ENCODE measurements around the gene OR5A1.

OR5A1 gene

DNA sequence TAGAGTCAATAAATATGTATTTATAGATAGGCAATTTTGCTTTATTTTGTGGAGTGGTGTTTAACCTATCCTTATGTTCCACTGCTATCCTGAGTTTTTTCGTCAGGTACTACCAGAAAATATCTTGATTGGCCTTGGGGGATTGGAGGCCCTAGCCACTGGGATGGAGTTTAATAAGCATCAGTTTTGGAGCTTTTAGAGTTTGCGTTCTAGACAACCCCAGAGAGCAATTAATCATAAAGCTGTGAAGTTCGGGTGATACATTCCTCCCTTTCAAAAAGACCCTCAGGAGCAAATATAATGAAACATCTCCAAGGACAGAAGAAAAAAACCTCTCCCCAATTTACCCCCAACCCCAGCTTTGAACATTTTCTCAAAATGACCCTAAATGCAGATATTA is at the start of gene OR5A1:
Gene OR5A1, plus strand, starts transcription at position 301 of the 400 bp plus-strand sequence. CDS start 6,700 bp downstream, outside the sequence.
- Histone ChIP-seq H3K4me1 (no peaks in the 10 kb centered on the region), H3K36me3 (ENCODE audit: control insufficient read depth, insufficient read depth, low read length) (no peaks in the 10 kb centered on the region), H3K9ac (no peak within 1 kb of the TSS), H3K4me2 (ENCODE audit: low read length) (no peak within 1 kb of the TSS), H3K4me3 (ENCODE audit: low read depth, low read length) (no peak within 1 kb of the TSS), H3K79me2 (no peaks in the 10 kb centered on the region), H3K27ac (no peak within 1 kb of the TSS), H2AFZ (no peak within 1 kb of the TSS), H3K9me3 (ENCODE audit: control insufficient read depth, low read length) (no peaks in the 10 kb centered on the region), H3K27me3 (ENCODE audit: control insufficient read depth, insufficient read depth, low read length) (no peaks in the 10 kb centered on the region)
- TF ChIP-seq, protein P1, sequence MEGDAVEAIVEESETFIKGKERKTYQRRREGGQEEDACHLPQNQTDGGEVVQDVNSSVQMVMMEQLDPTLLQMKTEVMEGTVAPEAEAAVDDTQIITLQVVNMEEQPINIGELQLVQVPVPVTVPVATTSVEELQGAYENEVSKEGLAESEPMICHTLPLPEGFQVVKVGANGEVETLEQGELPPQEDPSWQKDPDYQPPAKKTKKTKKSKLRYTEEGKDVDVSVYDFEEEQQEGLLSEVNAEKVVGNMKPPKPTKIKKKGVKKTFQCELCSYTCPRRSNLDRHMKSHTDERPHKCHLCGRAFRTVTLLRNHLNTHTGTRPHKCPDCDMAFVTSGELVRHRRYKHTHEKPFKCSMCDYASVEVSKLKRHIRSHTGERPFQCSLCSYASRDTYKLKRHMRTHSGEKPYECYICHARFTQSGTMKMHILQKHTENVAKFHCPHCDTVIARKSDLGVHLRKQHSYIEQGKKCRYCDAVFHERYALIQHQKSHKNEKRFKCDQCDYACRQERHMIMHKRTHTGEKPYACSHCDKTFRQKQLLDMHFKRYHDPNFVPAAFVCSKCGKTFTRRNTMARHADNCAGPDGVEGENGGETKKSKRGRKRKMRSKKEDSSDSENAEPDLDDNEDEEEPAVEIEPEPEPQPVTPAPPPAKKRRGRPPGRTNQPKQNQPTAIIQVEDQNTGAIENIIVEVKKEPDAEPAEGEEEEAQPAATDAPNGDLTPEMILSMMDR (IDR thresholded peaks at IDR 0.05), result no peak

DNA sequence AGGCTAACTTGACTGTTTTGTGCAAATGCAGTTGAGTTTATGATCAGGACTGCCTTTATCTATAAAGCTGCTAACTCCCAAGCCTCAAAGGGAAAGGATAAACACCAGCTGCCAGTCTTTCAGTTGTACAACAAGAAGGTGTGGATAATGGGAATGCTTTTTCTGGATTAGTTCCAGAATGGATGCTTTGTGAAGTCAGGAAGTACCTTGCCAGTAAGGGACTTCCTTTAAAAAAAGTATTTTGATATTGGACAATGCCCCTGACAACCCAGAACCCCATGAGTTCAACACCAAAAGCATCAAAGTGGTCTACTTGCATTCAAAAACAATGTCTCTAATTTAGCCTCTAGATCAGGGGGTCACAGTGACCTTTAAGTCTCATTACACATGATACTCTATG is 42.1 kb upstream of the OR5A1 start:
- Histone ChIP-seq H3K27ac (no peak overlapping the region), H3K27me3 (ENCODE audit: control insufficient read depth, insufficient read depth, low read length) (no peaks in the 10 kb centered on the region), H3K4me1 (no peaks in the 10 kb centered on the region), H2AFZ (no peak overlapping the region), H3K4me3 (ENCODE audit: low read depth, low read length) (no peak overlapping the region), H3K9ac (no peak overlapping the region), H3K4me2 (ENCODE audit: low read length) (no peak overlapping the region), H3K9me3 (ENCODE audit: control insufficient read depth, low read length) (no peaks in the 10 kb centered on the region), H3K79me2 (no peaks in the 10 kb centered on the region), H3K36me3 (ENCODE audit: control insufficient read depth, insufficient read depth, low read length) (no peaks in the 10 kb centered on the region)
- TF ChIP-seq, protein P1 (IDR thresholded peaks at IDR 0.05), result no peak

DNA sequence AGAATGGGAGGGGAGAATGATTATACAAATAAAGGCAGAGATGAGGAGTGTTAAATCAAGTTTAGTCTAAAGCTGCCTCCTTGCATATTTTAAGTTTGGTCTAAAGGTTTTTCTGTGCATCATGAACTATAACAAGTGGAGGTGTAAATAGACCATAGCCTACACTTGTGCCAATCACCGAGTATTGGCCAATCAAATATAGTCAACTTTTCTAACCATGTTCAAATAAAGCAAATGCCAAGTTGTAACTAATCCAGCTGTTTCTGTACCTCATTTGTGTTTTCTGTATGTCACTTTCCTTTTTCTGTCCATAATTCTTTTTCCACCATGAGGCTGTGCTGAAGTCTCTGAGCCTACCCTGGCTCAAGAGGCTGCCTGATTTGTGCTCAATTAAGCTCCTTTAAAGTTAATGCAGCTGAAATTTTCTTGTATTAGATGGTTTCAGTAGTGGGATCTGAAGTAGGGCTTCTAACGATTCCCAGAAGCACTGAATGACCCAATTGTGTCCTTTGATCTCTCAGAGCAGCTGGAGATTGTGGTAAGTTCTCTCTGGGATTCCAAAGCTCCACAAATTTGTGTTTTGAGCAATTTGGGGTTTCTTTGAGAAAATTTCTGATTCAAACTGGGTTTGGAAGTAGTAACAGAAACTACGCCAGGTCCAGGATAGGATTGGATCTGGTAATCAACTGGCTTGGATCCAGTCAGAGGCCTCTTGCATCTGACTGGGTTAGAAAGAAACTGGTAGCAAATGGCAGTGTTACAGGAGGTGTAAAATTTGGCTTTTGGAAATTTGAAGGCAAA is 35.6 kb upstream of the OR5A1 start:
- Histone ChIP-seq H3K4me2 (ENCODE audit: low read length) (no peak overlapping the region), H3K36me3 (ENCODE audit: control insufficient read depth, insufficient read depth, low read length) (no peaks in the 10 kb centered on the region), H2AFZ (no peak overlapping the region), H3K9ac (no peak overlapping the region), H3K4me1 (no peaks in the 10 kb centered on the region), H3K4me3 (ENCODE audit: low read depth, low read length) (no peak overlapping the region), H3K27me3 (ENCODE audit: control insufficient read depth, insufficient read depth, low read length) (no peaks in the 10 kb centered on the region), H3K9me3 (ENCODE audit: control insufficient read depth, low read length) (no peaks in the 10 kb centered on the region), H3K79me2 (no peaks in the 10 kb centered on the region), H3K27ac (no peak overlapping the region)
- TF ChIP-seq, protein P1 (IDR thresholded peaks at IDR 0.05), result no peak

DNA sequence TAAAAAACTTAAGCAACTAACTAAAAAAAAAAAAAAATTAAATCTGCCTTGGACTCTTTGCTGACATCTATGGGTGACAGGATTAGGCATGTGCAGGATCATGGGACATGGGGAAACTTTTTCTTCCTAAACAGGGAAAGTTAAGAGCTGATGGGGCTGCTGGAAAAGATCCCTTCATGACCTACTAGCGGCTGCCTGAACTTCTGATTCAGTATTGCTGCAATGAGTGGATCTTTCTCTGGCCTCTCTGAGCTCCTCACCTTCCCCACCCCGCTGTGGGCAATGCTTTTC is 35.1 kb upstream of the OR5A1 start:
- Histone ChIP-seq H3K79me2 (no peaks in the 10 kb centered on the region), H3K4me2 (ENCODE audit: low read length) (no peak overlapping the region), H3K27ac (no peak overlapping the region), H2AFZ (no peak overlapping the region), H3K27me3 (ENCODE audit: control insufficient read depth, insufficient read depth, low read length) (no peaks in the 10 kb centered on the region), H3K36me3 (ENCODE audit: control insufficient read depth, insufficient read depth, low read length) (no peaks in the 10 kb centered on the region), H3K9me3 (ENCODE audit: control insufficient read depth, low read length) (no peaks in the 10 kb centered on the region), H3K4me3 (ENCODE audit: low read depth, low read length) (no peak overlapping the region), H3K9ac (no peak overlapping the region), H3K4me1 (no peaks in the 10 kb centered on the region)
- TF ChIP-seq, protein P1 (IDR thresholded peaks at IDR 0.05), result no peak

DNA sequence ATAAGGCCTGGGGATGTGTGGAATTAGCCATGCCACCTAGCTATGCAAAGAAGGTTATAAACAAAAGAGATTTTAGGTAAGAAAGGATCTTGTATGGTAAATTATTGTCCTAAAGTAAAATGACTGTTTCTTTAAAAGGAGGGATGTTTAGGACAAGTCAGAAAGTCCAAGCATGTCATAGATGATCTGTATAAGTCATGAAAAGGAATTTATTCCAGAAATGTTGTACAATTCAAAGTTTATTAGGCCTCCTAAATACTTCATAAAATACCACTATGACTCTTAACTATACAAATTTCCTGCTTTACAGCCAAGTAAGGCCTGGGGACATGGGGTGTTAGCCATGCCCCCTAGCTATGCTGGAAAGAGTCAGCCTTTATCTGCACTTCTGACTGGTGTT is 32.7 kb upstream of the OR5A1 start:
- H2AFZ ChIP-seq, result no peak overlapping the region
- no peaks in the 10 kb centered on the region for H3K4me1 ChIP-seq
- no peak overlapping the region for H3K27ac ChIP-seq
- no peak overlapping the region for H3K4me3 ChIP-seq (ENCODE audit: low read depth, low read length)
- TF ChIP-seq, protein P1 (IDR thresholded peaks at IDR 0.05), result no peak
- H3K9ac ChIP-seq, result no peak overlapping the region
- H3K36me3 ChIP-seq (ENCODE audit: control insufficient read depth, insufficient read depth, low read length), result no peaks in the 10 kb centered on the region
- H3K4me2 ChIP-seq (ENCODE audit: low read length), result no peak overlapping the region
- H3K79me2 ChIP-seq, result no peaks in the 10 kb centered on the region
- H3K27me3 ChIP-seq (ENCODE audit: control insufficient read depth, insufficient read depth, low read length), result no peaks in the 10 kb centered on the region
- H3K9me3 ChIP-seq (ENCODE audit: control insufficient read depth, low read length), result no peaks in the 10 kb centered on the region
